NCI-H526 (cell line): Measurements from ENCODE around the gene PCIF1.
"Not testable (repeated sequence)": the region's sequence is repeated elsewhere in the genome, so short reads cannot be mapped to it uniquely, and the experiment has no call there.

Experiments used
- DNase-seq, 2 experiments: peaks; one replicate each; lab custom pipeline; 2025; lab: John Stamatoyannopoulos, UW

PCIF1 gene

DNA sequence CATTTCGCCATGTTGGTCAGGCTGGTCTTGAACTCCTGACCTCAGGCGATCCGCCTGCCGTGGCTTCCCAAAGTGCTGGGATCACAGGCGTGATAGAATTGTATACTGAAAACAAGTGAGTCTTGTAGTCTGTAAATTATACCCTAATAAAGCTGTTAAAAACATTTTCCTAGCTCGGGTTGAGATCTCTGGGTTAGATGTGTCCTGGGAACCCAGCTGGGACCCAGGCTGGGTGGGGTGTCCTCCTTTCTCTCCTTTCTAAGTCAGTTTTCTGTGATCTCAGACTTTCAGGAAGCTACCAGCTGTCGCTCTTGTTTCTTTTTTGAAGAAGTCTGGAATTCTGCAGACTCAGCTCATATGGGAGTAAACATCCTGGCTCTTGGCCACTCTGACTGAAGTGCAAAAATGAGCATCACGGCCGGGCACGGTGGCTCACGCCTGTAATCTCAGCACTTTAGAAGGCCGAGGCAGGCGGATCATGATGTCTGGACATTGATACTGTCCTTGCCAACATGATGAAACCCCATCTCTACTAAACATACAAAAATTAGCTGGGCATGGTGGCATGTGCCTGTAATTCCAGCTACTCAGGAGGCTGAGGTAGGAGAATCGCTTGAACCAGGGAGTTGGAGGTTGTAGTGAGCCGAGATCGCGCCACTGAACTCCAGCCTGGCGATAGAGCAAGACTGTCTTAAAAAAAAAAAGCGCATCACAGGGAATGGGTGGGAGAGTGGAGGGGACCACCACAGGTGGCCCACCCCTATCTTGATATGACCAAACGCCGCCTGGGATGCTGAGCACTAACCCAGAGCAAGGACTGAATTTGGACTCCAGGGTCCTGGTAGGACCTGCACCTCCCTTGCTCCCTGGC is 9.9 kb upstream of the PCIF1 start:
- DNase-seq, result no peak

GRCh38 chr20:45925821-45926506 is 8.5 kb upstream of the PCIF1 start:
- DNase-seq, result no peak

- no peak for DNase-seq
Observed at GRCh38 chr20:45926731-45927070, 7.8 kb upstream of the PCIF1 start.

- no peak for DNase-seq
Observed at GRCh38 chr20:45927071-45927878, 7.2 kb upstream of the PCIF1 start.

- DNase-seq, result not testable (repeated sequence)
Observed at GRCh38 chr20:45931680-45932079, 2.8 kb upstream of the PCIF1 start.

GRCh38 chr20:45933266-45934045 is 1.0 kb upstream of the PCIF1 start:
- peak; percentile 83 to 94 for DNase-seq

DNA sequence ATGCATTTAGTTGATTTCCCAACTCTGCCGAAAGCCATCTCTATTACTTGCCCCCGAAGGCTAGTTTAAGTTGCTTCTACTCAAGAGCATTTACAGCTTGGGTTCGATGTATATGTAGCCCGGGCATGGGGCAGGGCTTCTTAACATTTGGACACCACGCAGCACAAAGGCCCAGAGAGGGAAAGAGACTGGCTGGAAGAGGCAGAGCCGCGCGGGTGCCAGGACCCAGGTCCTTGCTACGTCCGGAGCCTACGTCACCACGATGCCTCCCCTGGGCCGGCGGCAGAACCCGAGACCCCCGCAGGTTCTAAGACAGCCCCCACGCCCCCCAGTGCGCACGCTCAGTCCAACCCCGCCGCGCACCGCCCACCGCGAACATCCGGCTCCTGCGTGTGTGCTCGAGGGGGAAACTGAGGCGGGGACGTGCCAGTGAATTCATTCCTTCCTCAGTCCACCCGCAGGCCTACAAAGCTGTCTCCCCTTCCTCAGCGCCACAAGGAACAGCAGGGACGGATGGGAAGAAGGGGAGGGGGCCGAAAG is 367 bp upstream of the PCIF1 start:
- peak; percentile 63 to 76 for DNase-seq

GRCh38 chr20:45935416-45936046 is 1.0 kb downstream of the PCIF1 start:
- DNase-seq, result no peak

GRCh38 chr20:45937765-45938164 is 3.3 kb downstream of the PCIF1 start:
- DNase-seq, result no peak

DNA sequence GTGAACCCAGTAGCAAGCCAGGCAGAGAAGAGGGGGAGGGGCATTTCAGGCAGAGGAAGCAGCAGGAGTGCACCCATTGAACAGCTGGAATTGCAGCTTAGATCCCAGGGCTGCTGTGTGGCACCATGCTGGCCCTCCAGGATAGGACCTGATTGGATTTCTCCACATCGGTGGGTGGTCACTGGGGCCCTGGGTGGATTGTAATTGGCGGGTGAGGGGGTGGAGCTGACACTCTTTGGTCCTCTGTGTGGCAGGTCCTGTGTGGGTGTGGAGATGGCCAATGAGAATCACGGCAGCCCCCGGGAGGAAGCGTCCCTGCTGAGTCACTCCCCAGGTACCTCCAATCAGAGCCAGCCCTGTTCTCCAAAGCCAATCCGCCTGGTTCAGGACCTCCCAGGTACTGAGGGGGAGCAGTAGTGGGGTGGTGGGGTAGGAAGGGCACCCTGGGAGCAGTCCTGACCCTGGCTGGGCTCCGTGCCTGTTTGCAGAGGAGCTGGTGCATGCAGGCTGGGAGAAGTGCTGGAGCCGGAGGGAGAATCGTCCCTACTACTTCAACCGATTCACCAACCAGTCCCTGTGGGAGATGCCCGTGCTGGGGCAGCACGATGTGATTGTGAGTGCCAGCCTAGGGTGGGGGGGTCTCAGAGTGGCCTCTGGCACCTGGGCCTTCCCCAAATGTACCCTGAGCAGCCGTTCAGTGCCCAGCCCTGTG is 4.4 kb downstream of the PCIF1 start:
- DNase-seq, result no peak

DNA sequence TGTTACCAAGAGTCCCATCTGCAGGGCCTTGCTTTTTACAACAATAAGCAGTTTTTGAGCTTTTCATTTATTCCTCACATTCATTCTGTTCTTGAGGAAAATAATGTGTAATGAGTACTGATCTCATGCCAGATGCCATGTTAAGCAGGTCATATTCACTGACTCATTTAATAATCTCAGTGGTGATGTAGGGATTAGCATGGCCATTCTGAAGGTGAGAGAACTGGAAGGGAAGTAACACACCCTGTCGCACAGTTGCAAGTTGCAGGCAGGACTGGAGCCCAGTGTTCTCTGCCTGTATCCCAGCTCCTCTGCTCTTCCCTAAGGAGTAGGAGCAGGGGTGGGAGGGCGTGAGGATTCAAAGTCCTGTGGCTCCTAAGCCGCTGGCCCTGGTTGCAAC is 5.6 kb downstream of the PCIF1 start:
- DNase-seq, result no peak

GRCh38 chr20:45940469-45940868 is 6.0 kb downstream of the PCIF1 start:
- DNase-seq, result no peak

DNA sequence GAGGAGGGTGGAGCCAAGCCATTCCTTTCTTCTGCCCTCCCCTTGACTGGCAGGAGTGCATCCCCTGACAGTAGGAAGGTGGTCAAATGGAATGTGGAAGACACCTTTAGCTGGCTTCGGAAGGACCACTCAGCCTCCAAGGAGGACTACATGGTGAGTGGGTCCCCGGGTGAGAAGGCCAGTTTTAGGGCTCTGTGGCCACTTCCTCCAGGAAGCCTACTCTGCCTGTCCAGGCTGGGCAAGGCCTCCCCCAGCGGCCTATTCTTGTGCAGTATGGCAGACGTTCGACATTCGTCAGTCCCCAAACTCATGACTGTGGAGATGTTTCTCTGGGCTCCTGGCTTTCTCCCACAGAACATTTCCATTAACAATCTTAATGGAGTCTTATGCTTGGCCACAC is 9.1 kb downstream of the PCIF1 start:
- no peak for DNase-seq

- no peak for DNase-seq
Observed at GRCh38 chr20:45944151-45944964, 9.9 kb downstream of the PCIF1 start.

GRCh38 chr20:45944965-45945677 is 10.6 kb downstream of the PCIF1 start:
- DNase-seq, result no peak

- no peak for DNase-seq
Observed at GRCh38 chr20:45945678-45946148, 11.2 kb downstream of the PCIF1 start.

DNA sequence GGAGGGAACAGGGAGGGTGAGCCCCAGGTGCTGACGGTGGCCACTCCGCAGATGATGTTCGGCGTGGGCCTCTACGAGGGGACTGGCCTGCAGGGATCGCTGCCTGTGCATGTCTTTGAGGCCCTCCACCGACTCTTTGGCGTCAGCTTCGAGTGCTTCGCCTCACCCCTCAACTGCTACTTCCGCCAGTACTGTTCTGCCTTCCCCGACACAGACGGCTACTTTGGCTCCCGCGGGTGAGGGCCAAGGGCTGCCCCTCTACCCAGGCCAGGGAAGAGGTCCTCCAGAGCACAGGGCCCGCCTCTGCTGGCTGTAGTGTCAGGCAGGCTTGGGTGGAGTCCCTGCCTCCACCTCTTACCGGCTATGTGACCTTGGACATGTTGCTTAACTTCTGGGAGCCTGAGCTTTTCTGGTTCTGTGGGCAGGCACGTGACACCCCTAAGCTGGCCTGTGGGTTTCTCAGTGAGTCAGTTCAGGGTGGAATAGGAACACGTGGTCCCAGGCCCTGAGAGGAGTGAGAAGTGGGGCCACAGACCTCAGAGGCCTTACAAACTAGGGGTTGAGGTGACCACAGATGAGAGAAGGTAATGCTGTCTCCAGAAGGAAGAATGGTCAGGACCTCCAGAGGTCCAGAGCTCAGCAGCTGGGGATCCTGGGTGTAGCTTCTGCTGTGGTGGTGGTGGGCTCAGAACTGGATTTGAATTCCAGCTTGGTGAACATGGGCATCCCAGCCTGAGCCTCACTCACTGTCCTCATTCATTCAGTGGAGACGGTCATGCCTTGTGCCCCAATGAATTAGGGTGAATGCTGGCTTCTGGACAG is 11.9 kb downstream of the PCIF1 start:
- no peak for DNase-seq
